HUES6 (cell line): ENCODE results near the gene SMIM38.

ENCODE experiments used
- H3K27ac ChIP-seq: 2 replicates; pipeline ENCODE4 v1.7.0; 2013; ENCODE audit warnings: low read depth, mild to moderate bottlenecking, low read length, inconsistent platforms
- H3K27me3 ChIP-seq: 2 replicates; pipeline ENCODE4 v1.6.1; 2013; ENCODE audit warnings: low read length; ENCODE audit not compliant: control insufficient read depth, insufficient read depth
- H3K36me3 ChIP-seq: 2 replicates; pipeline ENCODE4 v1.6.1; 2013; ENCODE audit warnings: low read length; ENCODE audit not compliant: control insufficient read depth, insufficient read depth
- H3K4me1 ChIP-seq: 2 replicates; pipeline ENCODE4 v1.6.1; 2013; ENCODE audit warnings: low read length; ENCODE audit not compliant: control insufficient read depth, insufficient read depth
- H3K4me3 ChIP-seq: 2 replicates; pipeline ENCODE4 v1.5.1; 2013; ENCODE audit warnings: low read depth, low read length
- H3K9ac ChIP-seq: one replicate; pipeline ENCODE4 v1.6.1; 2013; ENCODE audit warnings: mild to moderate bottlenecking, low read length
- H3K9me3 ChIP-seq: 2 replicates; pipeline ENCODE4 v1.6.1; 2013; ENCODE audit warnings: low read depth, low read length; ENCODE audit not compliant: control insufficient read depth, insufficient read depth

The SMIM38 gene

DNA sequence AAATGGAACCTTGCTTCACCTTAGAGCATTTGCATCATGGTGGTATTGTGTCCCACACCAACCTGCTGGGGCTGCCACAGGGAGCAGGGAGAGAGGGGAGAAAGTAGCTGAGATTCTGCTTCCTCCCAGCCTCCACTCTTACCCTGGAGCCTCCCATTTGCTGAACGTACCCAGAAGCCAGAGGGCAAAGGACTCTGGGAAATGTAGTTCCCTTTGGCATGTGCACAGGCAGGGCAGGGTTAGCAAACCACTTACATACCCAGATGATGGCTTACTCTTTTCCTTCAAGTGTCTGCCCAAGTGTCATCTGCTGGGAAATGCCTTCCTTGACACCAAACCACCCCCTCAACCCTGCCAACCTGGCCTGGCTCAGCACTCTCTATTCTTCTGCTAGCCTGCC lies 16.9 kb downstream of the SMIM38 start:
- H3K4me1 ChIP-seq = peaks cover 2% of the 10 kb centered on the region; the same call in 1 of the 2 replicates
- no peaks in the 10 kb centered on the region for H3K27me3 ChIP-seq
- H3K9me3 ChIP-seq = peaks cover 15% of the 10 kb centered on the region
- no peak overlapping the region for H3K27ac ChIP-seq
- no peaks in the 10 kb centered on the region for H3K36me3 ChIP-seq
- no peak overlapping the region for H3K9ac ChIP-seq
- H3K4me3 ChIP-seq = no peak overlapping the region

DNA sequence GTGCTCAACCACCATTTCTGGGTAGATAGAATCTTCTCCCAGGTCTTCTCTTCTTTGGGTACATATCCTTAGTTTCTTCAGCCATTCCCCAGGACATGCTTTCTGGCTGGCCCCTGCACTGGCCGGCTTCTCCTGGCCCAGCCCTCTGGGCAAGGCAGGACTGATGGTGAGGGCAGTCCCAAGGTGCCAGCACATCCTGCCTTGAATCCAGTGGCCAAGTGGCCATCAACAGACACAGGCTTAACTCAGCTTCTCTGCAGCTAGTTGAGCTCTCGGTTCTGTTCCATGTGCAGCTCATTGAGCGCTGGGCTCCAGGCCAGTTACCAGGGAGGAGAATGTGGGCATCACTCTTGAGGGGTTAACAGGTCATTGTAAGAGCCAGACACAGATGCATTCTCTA lies 17.6 kb downstream of the SMIM38 start:
- Histone ChIP-seq H3K27ac (no peak overlapping the region), H3K9ac (no peak overlapping the region), H3K4me1 (no peaks in the 10 kb centered on the region), H3K9me3 (peaks cover 15% of the 10 kb centered on the region), H3K4me3 (no peak overlapping the region), H3K27me3 (no peaks in the 10 kb centered on the region), H3K36me3 (no peaks in the 10 kb centered on the region)

DNA sequence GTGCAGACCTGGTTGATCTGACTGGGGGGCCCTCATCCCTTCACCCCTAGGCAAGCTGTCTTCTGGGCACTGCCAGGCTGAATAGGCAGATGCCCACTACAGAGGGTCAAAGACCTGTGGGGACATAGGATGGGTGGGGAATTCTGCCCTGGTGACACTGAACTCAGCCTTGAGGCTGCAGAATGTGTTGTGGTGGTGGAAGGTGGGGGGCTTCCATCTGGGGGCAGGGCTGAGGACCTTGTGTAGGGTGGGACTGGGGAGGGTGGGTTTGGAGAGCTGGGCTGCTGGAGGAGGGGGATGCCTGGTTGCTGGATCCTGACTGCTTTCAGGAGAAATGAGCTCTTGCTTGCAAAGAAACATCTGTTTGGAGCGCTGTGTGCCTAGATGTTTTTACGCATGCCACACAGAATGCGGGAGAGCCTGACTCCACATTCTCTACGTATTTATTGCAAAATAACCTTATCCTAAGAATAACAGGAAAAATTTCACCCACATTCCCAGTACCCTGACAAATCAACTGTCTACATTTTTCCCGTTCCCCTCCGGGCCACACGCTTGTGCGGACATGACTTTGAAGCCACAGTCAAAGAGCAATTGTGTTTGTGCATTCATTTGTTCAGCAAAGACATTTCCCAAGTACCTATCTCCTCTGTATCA lies 18.3 kb downstream of the SMIM38 start:
- Histone ChIP-seq H3K9ac (no peak overlapping the region), H3K9me3 (peaks cover 15% of the 10 kb centered on the region), H3K4me3 (no peak overlapping the region), H3K4me1 (no peaks in the 10 kb centered on the region), H3K27me3 (no peaks in the 10 kb centered on the region), H3K27ac (no peak overlapping the region), H3K36me3 (no peaks in the 10 kb centered on the region)

DNA sequence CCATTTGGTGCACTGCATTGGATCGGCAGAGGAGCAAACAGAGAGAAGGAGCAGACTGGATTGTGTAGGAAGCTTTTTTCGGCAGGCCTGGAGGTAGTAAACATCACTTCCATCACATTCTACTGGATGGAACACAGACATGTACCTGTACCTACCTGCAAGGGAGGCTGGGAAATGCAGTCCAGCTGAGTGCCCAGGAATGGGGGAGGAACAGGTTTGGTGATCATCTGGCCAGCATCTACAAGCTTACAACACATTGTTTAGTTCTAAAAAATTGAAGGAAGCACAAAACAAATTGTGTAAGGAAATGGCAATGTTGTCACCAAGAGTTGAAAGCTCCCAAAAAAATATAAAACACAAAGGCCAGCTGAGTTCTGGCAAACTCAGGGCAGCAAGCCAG lies 19.1 kb downstream of the SMIM38 start:
- Histone ChIP-seq H3K4me1 (no peaks in the 10 kb centered on the region), H3K4me3 (no peak overlapping the region), H3K36me3 (no peaks in the 10 kb centered on the region), H3K9ac (no peak overlapping the region), H3K27ac (no peak overlapping the region), H3K9me3 (peaks cover 13% of the 10 kb centered on the region; the same call in 1 of the 2 replicates), H3K27me3 (no peaks in the 10 kb centered on the region)

DNA sequence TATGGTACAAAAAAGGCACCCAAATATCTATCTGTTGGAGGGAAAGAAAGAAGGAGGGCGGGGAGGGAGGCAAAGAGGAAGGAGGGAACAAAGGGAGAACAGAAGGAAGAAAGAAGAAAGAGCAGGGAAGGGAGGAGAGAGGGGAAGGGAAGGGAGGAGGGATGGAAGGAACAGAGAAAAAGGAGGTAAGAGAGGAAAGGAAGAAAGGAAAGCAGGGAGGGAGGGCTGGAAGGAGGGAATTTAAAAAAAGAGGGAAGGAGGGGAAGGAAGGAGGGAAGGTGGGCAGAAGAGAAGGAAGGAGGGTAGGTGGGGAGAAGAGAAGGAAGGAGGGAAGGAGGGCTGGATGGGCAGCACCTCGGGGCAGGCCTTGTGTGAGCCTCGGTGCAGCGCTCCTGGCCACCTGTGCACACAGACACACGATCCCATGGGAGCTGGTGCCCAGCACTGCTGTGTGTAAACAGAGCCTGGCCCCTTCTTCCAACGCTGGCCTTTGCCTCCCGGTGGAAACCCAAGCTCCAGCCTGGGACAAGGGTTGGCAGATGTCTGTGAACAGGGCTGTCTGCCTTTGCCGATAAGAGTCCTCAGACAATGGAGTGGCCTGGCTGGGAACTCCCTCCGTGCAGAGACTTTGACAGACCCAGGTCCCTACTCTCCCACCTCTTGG lies 23.2 kb downstream of the SMIM38 start:
- H3K36me3 ChIP-seq = no peaks in the 10 kb centered on the region
- no peaks in the 10 kb centered on the region for H3K27me3 ChIP-seq
- no peak overlapping the region for H3K27ac ChIP-seq
- no peak overlapping the region for H3K4me3 ChIP-seq
- H3K9me3 ChIP-seq = peaks cover 10% of the 10 kb centered on the region; the same call in 1 of the 2 replicates
- H3K4me1 ChIP-seq = no peaks in the 10 kb centered on the region
- H3K9ac ChIP-seq = no peak overlapping the region

DNA sequence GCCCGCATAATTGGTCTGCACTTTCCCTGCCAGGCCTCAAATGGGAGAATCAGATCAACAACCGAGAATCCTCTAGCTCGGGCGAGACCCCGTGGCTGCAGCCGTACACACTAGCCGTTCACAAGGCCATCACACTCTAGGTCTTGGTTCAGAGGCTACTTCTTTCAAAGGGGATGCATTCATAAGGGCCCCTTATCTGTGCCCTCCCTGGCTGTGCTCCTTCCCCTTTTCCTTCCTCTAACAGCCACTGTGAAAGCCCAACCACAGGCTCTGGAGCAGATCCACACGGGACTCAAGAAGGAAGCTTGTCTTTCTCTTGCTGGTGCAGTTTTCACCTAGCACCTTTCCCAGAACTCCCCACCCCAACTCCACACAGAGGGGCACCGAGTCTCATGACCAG lies 24.5 kb downstream of the SMIM38 start:
- peaks cover 4% of the 10 kb centered on the region; the same call in 1 of the 2 replicates for H3K9me3 ChIP-seq
- H3K4me1 ChIP-seq = no peaks in the 10 kb centered on the region
- H3K4me3 ChIP-seq = no peak overlapping the region
- no peaks in the 10 kb centered on the region for H3K36me3 ChIP-seq
- no peak overlapping the region for H3K9ac ChIP-seq
- no peak overlapping the region for H3K27ac ChIP-seq
- H3K27me3 ChIP-seq = no peaks in the 10 kb centered on the region

DNA sequence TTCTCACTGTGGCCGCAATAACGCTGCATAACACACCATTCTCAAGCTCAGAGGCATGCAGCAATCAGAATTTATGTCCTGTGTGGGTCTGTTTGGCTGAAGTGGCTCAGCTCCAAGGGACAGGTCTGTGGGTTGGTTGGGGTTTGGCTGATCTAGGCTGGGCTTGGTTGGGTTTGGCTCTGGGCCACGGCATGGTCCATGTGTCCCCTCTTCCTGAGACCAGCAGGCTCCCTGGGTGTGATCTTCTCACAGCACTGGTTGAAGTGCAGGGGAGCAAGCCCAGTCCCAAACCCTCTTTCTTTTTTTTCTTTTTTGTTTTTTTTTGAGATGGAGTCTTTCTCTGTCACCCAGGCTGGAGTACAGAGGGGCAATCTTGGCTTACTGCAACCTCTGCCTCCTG lies 25.0 kb downstream of the SMIM38 start:
- Histone ChIP-seq H3K4me3 (no peak overlapping the region), H3K4me1 (no peaks in the 10 kb centered on the region), H3K36me3 (no peaks in the 10 kb centered on the region), H3K27ac (no peak overlapping the region), H3K9ac (no peak overlapping the region), H3K27me3 (no peaks in the 10 kb centered on the region), H3K9me3 (no peaks in the 10 kb centered on the region)

DNA sequence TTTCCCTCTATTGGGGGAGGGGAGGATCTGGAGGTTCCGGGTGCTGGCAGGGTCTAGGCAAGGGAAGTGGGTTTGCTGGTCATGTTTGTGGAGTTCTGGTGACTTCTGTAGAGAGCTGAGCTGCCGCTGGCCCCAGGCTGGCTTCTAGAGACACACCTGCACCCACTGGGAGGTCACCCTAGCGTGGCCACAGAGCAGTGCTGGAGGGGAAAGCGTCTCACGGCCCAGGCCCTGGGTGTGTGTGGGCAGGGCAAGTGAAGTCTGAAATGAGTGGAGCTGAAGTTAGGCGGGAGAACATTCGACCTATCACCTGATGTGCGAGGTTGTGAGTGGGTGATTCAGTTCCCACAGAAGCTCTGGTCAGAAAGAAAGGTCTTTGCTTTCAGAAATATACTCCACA lies 27.9 kb downstream of the SMIM38 start:
- no peak overlapping the region for H3K9ac ChIP-seq
- H3K9me3 ChIP-seq = peaks cover 7% of the 10 kb centered on the region
- no peaks in the 10 kb centered on the region for H3K4me1 ChIP-seq
- H3K27me3 ChIP-seq = no peaks in the 10 kb centered on the region
- H3K27ac ChIP-seq = no peak overlapping the region
- no peak overlapping the region for H3K4me3 ChIP-seq
- no peaks in the 10 kb centered on the region for H3K36me3 ChIP-seq

DNA sequence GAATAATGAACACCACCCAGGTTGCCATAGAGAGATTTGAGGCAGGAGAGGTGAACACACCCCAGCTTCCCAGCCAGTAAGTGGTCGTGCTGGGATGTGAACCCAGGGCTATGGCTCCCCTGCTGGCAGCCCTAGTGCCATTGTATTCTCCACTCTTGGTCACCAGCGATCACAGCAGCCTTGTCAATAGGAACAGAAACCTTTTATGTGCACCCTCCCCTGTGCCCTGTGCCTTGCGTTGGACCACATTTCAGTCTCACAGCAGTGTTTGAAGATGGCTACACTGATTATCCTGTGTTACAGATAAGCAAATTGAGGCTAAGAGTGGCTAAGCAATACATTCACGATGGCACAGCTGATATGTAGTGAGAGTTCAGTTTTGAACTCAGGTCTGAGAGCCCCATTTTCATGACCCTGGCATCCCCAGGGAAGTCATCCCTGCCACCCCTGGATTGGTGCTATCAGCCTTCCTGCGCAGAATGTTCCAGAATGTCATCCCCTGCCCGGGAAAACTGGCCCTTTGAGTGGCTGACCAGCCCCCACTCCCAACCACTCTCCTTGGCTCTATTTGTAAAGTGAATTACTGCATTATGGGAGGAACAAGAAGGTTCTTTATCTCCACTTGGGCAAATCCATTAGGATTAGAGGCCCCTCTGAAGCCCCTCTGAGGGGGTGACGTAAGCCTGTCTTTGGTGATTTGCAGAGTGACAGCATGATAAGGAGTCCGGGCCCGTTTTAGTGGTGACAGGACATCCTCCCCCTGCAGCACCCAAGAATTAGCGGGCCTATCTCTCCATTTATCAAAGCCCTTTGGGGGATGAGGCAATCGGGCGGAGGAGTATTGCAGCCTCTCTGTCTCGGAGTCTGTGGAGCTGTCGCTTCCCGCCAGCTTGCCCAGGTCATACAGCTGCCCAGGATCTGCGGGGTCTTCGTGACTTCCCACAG lies 30.9 kb downstream of the SMIM38 start:
- H3K27me3 ChIP-seq = no peaks in the 10 kb centered on the region
- H3K36me3 ChIP-seq = no peaks in the 10 kb centered on the region
- H3K9me3 ChIP-seq = peaks cover 9% of the 10 kb centered on the region
- no peak overlapping the region for H3K4me3 ChIP-seq
- H3K27ac ChIP-seq = no peak overlapping the region
- H3K9ac ChIP-seq = no peak overlapping the region
- H3K4me1 ChIP-seq = no peaks in the 10 kb centered on the region

DNA sequence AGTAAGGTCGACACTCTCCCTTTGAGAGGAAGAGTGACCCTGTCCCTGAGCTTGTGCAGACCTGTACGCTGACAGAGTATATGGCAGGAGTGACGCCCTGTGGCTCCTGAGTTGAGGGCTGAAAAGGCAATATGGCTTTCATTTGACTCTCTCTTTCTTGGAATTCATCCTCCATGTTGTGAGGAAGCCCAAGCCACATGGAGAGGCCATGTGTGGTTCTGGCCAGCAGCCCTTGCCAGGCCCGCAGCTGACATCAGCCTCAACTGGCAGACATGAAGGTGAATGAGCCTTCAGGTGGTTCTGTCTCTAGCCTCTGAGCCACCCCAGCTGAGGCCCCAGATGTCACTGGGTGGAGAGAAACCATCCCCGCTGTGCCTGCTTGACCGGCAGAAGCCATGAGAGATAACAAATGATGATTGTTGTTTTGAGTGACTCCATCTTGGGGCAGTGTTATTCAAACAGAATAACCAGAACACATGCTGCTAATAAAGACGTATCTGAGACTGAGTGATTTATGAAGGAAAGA lies 31.9 kb downstream of the SMIM38 start:
- Histone ChIP-seq H3K9ac (no peak overlapping the region), H3K4me3 (no peak overlapping the region), H3K36me3 (no peaks in the 10 kb centered on the region), H3K4me1 (no peaks in the 10 kb centered on the region), H3K9me3 (peaks cover 9% of the 10 kb centered on the region), H3K27me3 (no peaks in the 10 kb centered on the region), H3K27ac (no peak overlapping the region)
